22Rv1 (cell line): ENCODE results near the gene GPC1.

Experiments
- H3K27ac ChIP-seq: fragments of 450-650 bp; 2 replicates; pipeline ENCODE4 v1.5.1; 2017
- CTCF ChIP-seq: fragments of 450-650 bp; IDR thresholded peaks from 2 replicates; pipeline ENCODE4 v1.5.1; 2017; ENCODE audit warnings: mild to moderate bottlenecking
- ZFX ChIP-seq: fragments of 450-650 bp; IDR thresholded peaks from 2 replicates; pipeline ENCODE4 v1.6.1; 2017; ENCODE audit warnings: antibody characterized with exemption, borderline replicate concordance

GPC1 gene

GRCh38 chr2:240473211-240473610 lies 37.7 kb downstream of the GPC1 start:
- TF ChIP-seq CTCF (no peak), ZFX (no peak)
- H3K27ac ChIP-seq: no peak overlapping the region

- TF ChIP-seq CTCF (no peak), ZFX (no peak)
- H3K27ac ChIP-seq: no peak overlapping the region
Measured at GRCh38 chr2:240477916-240478315, 42.5 kb downstream of the GPC1 start.

GRCh38 chr2:240478346-240479110 lies 43.1 kb downstream of the GPC1 start:
- TF ChIP-seq ZFX (no peak), CTCF (no peak)
- no peak overlapping the region for H3K27ac ChIP-seq

- TF ChIP-seq CTCF (no peak), ZFX (no peak)
- H3K27ac ChIP-seq: no peak overlapping the region
Measured at GRCh38 chr2:240479111-240479501, 43.6 kb downstream of the GPC1 start.

GRCh38 chr2:240480834-240481623 lies 45.6 kb downstream of the GPC1 start:
- no peak overlapping the region for H3K27ac ChIP-seq
- TF ChIP-seq CTCF: no peak
- TF ChIP-seq ZFX: no peak

GRCh38 chr2:240481720-240482119 lies 46.3 kb downstream of the GPC1 start:
- no peak overlapping the region for H3K27ac ChIP-seq
- TF ChIP-seq CTCF (no peak), ZFX (no peak)

- H3K27ac ChIP-seq: no peak overlapping the region
- no peak for TF ChIP-seq ZFX
Measured at GRCh38 chr2:240482141-240482540, 46.7 kb downstream of the GPC1 start.
